M059J (cell line): ENCODE results near the gene SEC61B. TPM values are rescaled to one million over a fixed set of nuclear protein-coding genes. Genes with fewer than 3 reads are reported as not detected.

Source experiments
- DNase-seq: peaks from one replicate; pipeline ENCODE4 v3.0.0-alpha.2; 2012; ENCODE audit warnings: low read depth
- total RNA-seq: library from RNA; depleted of rRNA; stranded (reverse); fragments of >200 nt; shearing (Covaris generic); gene quantifications from 2 replicates; pipeline ENCODE4 v1.2.3, GENCODE V29; 2014; rRNA removed

The SEC61B gene
- 235 and 239 TPM in 2 replicates for total RNA-seq

GRCh38 chr9:99221621-99222415 is at the start of gene SEC61B, which contains the start of gene ALG2:
SEC61B (plus strand) TSS chr9:99222282; CDS start chr9:99222364, 82 bp downstream.
ALG2 (minus strand) TSS chr9:99221942; CDS start chr9:99221894, 48 bp downstream.
- peak; percentile 90 for DNase-seq

- DNase-seq: no peak
Observed at GRCh38 chr9:99173570-99174504, 48.2 kb upstream of the SEC61B start.

DNA sequence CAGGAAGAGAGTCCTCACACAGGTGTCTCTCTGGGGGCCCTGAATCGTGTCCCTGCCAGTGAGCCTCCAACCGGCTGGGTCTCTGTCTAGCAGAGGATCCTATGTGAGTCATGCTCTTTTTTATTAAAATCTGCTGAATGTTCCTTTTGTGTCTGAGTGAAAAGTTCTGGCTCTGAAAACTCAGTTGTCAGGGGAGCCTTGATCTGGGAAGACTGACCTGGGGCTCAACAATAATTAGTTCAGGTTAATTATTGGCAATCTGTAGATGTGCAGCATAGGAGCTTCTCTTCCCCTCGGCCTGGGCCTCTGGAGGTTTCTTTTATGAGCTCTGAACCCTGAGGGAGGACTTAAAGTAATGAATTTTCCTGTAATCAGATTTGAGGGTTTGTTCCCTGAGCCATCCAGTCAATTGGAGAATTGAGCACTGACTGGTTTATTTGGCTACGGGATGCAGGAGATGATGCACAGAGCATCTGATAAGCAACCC is 45.5 kb upstream of the SEC61B start:
- DNase-seq: no peak

DNA sequence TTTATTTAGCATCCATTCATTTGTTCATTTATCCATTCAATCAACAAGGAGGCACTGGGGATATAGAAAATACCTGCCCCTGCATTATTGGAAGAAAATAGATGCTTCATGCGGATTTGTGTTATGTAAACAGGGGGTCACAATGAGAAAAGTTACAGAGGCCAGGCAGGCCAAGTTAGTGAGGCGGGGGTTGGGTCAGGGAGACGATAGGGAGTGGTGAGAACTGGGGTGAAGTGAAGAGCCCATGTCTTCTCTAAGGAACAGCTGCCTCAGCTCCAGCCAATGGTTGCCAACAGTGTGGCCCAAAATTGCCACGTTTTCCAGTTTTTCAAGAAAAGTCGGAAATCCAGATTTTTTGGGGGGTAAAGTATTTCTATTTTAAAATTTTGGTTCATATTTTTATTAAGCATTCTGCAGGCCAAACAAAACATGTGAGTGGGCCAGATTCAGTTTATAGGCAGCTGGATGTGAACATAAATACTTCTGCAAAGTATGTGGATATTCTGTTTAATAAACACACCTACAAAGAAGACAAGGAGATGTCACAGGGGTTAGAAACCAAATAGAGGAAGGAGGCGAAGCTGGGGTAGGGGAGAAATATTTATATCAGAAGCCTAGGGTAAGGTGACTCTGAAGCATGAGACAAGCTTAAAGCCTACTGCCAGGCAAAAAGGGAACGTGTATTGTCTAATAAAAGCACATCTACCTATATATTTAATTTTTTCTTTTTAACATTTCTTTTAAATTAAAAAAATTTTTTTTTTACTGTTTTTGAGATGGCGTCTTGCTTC is 44.3 kb upstream of the SEC61B start:
- DNase-seq: no peak

DNA sequence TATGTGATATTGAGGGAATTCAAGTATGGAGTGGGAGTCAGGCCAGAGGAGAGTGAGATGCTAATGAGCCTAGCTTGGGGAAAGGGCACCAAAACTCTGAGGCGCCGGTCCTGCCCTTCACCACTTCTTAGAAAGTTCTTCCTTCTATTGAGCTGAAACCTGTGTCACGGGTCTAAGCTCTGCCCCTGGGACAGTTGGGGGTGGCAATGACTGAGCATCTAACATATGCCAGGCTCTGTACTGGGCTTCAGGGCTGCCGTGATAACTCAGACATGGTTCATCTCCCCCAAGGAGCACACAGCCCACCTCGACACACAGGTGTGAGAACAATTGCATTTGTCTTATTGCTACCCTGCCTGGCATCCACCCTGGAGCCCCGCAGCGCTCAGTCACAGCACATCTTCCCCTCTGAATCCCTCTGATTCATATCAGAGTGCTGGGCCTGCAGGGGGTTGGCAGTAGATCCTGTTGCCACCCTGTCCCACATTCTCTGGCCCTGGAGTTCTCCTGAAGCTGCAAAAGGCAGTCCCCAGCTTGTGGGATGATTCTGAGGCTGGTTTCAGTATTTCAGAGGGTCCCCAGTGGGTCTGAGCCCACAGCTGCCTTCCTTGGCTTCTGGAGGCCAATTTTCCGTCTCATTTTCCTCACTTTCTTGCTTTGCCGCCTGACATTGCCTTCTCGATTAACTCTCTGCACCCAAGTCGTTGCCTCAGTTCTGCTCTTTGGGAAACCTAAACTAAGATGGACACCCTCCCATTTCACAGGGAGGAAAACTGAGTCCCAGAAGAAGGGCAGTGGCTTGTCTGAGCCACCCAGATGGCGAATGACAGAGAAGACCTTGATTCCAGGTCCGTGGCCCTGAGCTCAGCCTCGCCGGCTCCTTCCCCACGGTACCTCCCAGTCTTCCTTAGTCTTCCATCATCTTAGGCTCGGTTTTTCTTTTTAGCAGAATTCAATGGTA is 42.9 kb upstream of the SEC61B start:
- DNase-seq: no peak

- DNase-seq: no peak
Observed at GRCh38 chr9:99180199-99180598, 41.9 kb upstream of the SEC61B start.

DNA sequence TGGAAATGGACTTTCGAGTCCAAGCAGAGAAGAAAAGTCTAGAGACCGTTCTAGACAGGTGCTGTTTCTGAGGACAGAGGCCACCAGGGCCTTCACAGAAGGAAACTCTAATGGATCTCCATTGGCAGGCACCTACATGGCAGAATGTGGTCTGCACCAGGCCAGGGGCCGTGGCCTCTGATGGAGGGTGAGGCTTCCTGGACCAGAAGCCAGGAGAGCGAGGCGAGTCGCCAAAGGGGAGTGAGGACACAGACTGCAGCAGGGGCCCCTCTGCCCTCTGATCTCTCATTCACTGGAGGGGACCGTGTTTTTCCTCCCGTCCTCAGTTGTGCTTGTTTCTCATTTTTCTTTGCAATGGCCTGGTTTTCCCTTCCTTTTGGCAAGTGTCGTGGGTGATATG is 41.4 kb upstream of the SEC61B start:
- no peak for DNase-seq

GRCh38 chr9:99181206-99181605 is 40.9 kb upstream of the SEC61B start:
- no peak for DNase-seq

GRCh38 chr9:99181621-99182020 is 40.5 kb upstream of the SEC61B start:
- DNase-seq: peak; percentile 68

- no peak for DNase-seq
Observed at GRCh38 chr9:99182356-99182755, 39.7 kb upstream of the SEC61B start.

DNA sequence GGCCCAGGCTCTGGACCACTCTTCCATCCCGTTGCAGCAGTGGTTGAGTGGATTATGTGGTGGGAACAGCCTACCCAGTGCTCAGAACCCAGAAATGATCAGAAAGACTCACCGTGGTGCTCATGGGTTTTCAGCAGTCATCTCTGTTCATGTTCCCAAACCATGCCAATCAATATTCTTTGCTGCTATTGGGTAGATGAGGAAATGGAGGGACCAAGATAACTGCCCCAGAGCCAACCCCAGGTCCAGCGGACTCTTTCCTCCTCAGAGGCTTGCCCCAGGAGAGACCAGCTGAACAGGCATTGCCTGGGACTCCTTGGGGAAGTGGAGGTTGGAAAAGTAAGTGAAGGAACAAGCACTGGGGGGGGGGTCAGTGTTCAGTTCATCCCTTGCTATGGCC is 38.5 kb upstream of the SEC61B start:
- DNase-seq: no peak

DNA sequence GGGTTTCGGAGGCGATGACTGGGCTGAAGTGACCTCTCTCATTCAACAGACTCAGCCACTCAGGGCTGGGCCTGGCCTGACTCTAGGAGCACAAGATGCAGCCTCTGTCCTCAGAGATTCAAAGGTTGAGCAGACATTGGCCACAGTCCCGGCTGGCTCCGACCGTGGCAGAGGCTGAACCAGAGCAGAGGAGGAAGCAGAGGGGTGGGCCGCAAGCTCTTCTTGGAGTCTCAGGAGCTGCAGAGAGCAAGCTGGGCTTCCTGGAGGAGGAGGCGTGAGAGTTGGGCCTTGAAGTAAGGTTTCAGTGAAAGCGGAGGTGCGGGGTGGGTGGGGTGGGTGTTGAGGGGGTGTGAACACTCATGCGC is 38.0 kb upstream of the SEC61B start:
- no peak for DNase-seq

DNA sequence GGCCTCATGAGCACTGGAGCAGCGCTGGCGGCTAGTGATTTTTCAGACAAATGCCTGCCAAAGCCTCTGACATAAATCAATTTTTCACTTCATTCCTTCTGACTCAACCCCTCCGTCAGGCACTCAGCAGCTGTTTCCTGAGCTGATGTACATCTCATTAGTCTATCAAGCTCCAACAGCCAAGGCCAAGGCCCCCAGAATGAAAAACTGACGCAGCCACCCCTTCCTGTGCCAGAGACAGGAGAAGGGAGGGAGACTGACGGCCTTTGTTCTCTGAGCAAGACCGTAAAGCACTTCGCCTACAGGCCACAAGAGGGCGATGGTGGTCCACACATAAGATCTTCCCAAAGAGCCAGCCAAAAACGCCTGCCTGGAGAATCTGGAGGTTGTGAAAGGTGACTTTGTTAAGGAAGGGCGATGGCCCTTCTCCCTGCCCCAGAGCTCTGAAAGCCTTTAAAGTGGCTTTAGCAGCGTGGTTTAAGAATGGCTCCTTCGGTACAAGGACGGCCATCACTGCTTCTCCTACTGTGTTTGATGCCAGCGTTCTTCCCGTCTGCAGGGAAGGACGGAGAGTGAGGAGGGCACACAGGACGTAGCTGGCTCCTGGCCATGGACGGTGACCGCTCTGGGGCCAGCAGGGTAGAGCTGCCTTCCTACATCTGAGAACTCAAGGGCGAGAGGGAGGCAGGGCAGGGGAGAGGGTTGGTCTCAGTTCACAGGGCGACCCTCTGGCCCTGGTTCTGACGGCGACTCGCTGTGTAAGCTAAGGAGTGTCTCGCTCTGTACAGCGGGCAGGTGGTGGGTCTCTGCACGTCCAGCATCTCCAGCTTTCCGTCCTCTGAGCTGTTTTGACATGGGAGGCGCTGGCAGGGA is 37.4 kb upstream of the SEC61B start:
- DNase-seq: peak; percentile 91

DNA sequence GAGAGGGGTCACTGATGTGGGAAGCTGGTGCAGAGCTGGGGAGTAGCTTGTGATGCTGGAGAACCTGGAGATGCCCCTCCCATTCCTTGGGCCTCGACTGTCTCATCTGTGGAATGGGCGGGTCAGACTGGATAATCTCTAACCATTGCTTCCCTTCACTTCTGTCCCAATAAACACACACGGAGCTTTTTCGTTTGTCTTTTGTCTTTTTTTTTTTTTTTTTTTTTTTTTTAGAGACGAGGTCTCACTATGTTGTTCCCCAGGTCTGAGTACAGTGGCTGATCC is 36.8 kb upstream of the SEC61B start:
- DNase-seq: no peak

DNA sequence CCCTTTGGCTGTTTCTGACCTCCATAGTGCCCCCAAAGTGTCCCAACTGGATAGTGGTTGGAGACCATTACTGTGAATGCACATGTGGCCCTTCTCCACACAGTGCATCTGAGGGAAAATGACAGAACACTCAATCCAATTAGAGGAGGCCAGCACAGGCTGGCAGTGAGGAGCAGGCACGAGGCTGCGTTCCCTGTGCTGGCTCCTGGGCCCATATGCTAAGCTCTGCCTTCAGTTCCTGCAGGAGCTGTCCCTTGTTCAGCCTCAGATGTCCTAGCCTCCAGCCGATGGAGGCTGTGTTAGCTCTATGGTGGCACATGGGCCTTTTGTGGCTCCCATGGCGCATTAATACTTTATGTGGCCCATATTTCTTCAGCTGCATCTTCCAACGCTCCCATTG is 36.1 kb upstream of the SEC61B start:
- DNase-seq: no peak

GRCh38 chr9:99187311-99187710 is 34.8 kb upstream of the SEC61B start:
- no peak for DNase-seq

- DNase-seq: no peak
Observed at GRCh38 chr9:99189186-99189585, 32.9 kb upstream of the SEC61B start.

- no peak for DNase-seq
Observed at GRCh38 chr9:99189887-99190596, 32.0 kb upstream of the SEC61B start.
